Astrocyte of the spinal cord (primary cell): ENCODE measurements around the gene ZNF823.
A peak's percentile ranks its signal among the peaks of the same experiment; 100 is the strongest.

ENCODE experiments used
- DNase-seq: peaks from one replicate; pipeline ENCODE4 v3.0.0; 2011; ENCODE audit warnings: low read depth, low spot score
- H3K4me3 ChIP-seq: 2 replicates; pipeline ENCODE4 v1.5.1; 2011; ENCODE audit warnings: low read depth, mild to moderate bottlenecking, low read length, moderate library complexity
- in situ Hi-C: cut with HindIII; loops from 2 replicates; pipeline ENCODE4 v1.10.0; 2017; ENCODE audit warnings: low sequenced_read_pairs
- TF ChIP-seq, protein P1 (sequence below): IDR thresholded peaks from 2 replicates; pipeline ENCODE4 v1.5.1; 2012; ENCODE audit warnings: low read depth, mild to moderate bottlenecking, low read length, inconsistent platforms

ZNF823 gene

GRCh38 chr19:11737964-11738745 lies 591 bp downstream of the ZNF823 start:
- TF ChIP-seq, protein P1, sequence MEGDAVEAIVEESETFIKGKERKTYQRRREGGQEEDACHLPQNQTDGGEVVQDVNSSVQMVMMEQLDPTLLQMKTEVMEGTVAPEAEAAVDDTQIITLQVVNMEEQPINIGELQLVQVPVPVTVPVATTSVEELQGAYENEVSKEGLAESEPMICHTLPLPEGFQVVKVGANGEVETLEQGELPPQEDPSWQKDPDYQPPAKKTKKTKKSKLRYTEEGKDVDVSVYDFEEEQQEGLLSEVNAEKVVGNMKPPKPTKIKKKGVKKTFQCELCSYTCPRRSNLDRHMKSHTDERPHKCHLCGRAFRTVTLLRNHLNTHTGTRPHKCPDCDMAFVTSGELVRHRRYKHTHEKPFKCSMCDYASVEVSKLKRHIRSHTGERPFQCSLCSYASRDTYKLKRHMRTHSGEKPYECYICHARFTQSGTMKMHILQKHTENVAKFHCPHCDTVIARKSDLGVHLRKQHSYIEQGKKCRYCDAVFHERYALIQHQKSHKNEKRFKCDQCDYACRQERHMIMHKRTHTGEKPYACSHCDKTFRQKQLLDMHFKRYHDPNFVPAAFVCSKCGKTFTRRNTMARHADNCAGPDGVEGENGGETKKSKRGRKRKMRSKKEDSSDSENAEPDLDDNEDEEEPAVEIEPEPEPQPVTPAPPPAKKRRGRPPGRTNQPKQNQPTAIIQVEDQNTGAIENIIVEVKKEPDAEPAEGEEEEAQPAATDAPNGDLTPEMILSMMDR, result no peak
- in situ Hi-C loops, result no loop called here
- DNase-seq, result peak; percentile 2
- H3K4me3 ChIP-seq, result peak overlapping the region; percentile 89

GRCh38 chr19:11736696-11737095 lies 2.0 kb downstream of the ZNF823 start:
- TF ChIP-seq, protein P1, result no peak
- no peak overlapping the region for H3K4me3 ChIP-seq
- DNase-seq, result peak; percentile 8
- in situ Hi-C loops, result no loop called here

- DNase-seq, result no peak
- TF ChIP-seq, protein P1, result no peak
- in situ Hi-C loops, result no loop called here
- H3K4me3 ChIP-seq, result no peak overlapping the region
These were observed 3.4 kb downstream of the ZNF823 start for GRCh38 chr19:11735375-11735774.

DNA sequence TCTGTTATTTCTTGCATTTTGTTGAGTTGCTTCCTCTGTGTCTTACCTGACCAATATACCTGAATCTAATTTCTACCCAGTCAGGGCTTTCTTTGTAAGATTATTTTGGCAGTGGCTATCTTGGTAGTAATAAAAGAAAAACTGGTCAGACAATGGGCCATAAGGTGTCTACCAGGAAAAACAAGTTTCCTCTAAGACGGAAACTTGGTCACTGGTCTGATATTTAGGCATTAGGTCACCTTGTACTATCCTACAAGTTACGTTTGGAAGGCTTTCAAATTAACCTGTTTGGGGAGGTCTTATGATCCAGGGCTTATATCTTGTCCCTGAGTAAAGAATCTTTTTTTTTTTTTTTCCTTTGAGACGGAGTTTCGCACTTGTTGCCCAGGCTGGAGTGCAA lies 9.2 kb downstream of the ZNF823 start:
- in situ Hi-C loops, result no loop called here
- DNase-seq, result no peak
- TF ChIP-seq, protein P1, result no peak

DNA sequence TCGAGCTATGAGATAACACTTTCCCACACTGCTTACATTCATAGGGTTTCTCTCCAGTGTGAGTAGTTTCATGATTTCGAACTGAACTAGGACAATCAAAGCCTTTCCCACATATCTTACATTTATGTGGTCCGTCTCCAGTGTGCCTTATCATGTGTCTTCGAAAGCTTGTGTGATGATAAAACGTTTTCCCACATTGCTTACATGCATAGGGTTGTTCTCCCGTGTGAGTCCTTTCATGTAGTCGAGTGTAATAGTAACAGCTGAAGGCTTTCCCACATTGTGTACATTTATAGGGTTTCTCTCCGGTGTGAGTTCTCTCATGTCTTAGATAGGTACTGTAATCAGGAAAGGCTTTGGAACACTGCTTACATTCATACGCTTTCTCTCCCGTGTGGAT lies 16.3 kb downstream of the ZNF823 start:
- H3K4me3 ChIP-seq, result no peak overlapping the region
- in situ Hi-C loops, result no loop called here
- no peak for DNase-seq
- TF ChIP-seq, protein P1, result no peak

More for the DNA sequence above, 9.2 kb downstream of the ZNF823 start:
- H3K4me3 ChIP-seq, result no peak overlapping the region

DNA sequence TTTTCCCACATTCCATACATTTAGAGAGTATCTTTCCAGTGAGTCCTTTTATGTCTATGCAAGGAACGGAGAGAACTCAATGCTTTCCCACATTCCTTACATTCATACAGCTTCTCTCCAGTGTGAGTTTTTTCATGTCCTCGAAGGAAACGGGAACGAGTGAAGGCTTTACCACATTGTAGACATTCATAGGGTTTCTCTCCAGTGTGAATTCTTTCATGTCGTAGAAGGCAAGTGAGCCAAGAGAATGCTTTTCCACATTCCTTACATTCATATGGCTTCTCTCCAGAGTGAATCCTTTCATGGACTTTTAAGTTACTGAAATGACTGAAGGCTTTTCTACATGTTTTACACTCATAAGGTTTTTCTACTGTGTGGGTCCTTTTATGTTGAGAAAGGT lies 17.1 kb downstream of the ZNF823 start:
- TF ChIP-seq, protein P1, result no peak
- no peak for DNase-seq
- in situ Hi-C loops, result no loop called here
- H3K4me3 ChIP-seq, result no peak overlapping the region
